ENCODE data around the gene COL6A3.
"Not testable (repeated sequence)": the region's sequence is repeated elsewhere in the genome, so short reads cannot be mapped to it uniquely, and the experiment has no call there.

The COL6A3 gene

GRCh38 chr2:237412988-237413776, 782 bp downstream of the COL6A3 start:
- DNase-seq, result no peak

GRCh38 chr2:237412646-237412987, 1.3 kb downstream of the COL6A3 start:
- DNase-seq, result no peak

DNA sequence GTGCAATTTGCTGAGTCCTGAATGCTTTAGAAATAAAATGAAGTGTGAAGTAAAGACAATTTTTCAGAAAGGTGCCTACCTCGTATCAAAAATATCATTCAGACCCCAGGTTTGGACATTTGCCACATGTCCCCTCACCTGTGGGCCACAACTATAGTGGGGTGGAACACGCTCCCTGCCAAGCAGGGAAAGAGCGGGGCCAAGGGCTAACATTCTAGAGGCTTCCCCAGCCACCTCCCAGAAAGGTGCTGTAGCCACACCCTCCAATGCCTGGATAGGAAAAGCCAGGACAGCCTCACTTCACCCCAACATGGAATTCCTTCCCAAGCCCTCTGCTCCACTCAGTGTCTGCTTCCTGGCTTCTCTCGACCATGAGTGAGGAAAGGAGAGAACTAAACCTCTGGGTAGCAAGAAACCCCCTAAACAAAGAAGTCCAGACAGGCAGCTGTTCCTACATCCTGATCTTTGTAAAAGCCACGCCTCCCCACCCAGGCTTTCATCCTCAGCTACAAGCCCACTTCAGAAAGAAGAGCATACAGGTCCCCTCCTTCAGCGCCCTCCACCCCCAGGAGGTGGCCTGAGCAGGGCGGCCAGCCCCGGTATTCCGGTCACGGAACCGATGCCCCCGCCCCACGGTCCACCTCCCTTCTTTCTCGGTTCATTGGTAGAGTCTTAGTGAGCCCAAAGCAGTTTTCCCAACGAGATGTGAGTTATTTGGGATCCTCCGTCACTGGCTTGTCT, 2.1 kb downstream of the COL6A3 start:
- DNase-seq, result no peak

- DNase-seq, result no peak
These were observed 2.8 kb downstream of the COL6A3 start for GRCh38 chr2:237411092-237411601.

DNA sequence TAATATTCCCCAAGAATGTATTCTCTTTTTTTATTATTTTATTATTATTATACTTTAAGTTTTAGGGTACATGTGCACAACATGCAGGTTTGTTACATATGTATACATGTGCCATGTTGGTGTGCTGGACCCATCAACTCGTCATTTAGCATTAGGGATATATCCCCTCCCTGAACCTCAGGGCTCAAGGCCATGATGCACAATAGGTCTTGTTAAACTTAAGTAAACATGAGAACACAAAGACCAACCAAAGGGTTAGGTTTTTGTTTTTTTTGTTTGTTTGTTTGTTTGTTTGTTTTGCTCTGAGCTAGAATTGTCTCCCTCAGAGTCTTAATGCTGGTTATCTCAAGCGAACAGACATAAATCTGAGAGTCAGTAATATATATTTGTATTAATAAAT, 4.7 kb downstream of the COL6A3 start:
- not testable (repeated sequence) for DNase-seq

GRCh38 chr2:237408335-237409000, 5.5 kb downstream of the COL6A3 start:
- no peak for DNase-seq

- no peak for DNase-seq
These were observed 6.3 kb downstream of the COL6A3 start for GRCh38 chr2:237407700-237408099.

DNA sequence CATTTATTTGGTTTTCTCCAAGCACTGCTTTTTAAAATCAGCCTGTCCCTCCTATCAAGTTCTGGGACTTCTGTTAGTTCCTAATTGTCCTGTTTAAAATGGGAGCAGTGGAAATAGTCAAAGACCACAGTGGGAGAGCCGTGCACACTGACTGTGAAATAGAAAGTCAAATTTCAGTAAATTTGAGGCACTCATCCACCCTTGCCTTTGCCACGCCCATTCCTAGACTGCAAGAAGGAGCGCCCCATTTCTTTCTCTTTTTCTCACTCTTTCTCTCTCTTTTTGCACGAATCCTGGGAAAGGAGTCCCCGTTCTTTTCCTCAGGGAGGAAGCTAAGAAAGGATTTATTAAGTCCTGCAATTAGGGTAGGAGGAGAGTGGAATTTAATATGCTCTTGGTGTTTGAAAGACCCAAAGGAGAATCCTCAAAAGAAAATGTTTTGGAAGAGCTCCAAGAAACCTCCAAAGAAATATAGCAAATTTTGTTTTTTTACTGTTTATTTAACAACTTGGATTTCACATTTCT, 7.5 kb downstream of the COL6A3 start:
- DNase-seq, result no peak

- DNase-seq, result no peak
These were observed 8.4 kb downstream of the COL6A3 start for GRCh38 chr2:237405605-237406004.

GRCh38 chr2:237405006-237405559, 8.9 kb downstream of the COL6A3 start:
- no peak for DNase-seq

GRCh38 chr2:237404413-237404812, 9.6 kb downstream of the COL6A3 start:
- no peak for DNase-seq

DNA sequence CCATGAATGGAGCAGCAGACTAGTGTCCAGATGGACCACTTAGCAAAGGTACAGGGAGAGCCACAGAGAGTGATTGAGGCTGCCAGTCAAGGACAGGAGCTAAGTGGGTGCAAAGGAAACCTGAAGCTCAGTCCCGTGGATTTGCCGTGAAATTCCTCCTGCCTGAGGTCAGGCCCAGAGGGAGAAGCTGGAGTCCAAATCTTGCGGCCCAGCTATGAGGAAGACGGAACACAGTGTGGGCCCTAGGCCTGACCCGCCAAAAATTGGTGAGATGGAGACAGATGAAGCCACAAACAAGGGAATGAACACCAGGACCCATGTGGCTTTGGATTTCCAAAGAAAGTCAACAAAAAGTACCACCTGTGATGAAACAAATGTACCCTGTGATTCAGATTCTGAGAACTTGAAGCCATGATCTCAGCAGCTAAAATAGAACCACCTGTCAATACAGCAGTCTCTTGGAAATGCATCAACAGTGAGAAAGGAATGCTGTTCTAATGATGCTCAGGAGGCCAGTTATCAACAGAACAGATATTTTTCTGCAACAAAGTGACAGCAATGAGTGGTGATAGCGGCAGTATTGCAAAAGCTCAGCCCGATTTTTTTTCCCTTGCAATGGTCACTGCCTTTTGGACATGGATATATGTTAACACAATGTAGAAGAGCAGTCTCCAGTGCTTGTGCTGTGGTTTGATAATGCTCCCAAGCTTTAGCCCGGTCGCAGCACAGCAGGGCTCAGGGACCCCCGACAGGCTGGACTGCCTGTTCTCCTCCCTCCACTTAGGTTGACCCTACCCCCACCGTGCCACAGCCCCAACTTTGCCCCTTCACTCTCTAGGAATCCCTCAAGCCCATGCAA, 10.7 kb downstream of the COL6A3 start:
- DNase-seq, result no peak

GRCh38 chr2:237400199-237400598, 13.8 kb downstream of the COL6A3 start:
- DNase-seq, result no peak

DNA sequence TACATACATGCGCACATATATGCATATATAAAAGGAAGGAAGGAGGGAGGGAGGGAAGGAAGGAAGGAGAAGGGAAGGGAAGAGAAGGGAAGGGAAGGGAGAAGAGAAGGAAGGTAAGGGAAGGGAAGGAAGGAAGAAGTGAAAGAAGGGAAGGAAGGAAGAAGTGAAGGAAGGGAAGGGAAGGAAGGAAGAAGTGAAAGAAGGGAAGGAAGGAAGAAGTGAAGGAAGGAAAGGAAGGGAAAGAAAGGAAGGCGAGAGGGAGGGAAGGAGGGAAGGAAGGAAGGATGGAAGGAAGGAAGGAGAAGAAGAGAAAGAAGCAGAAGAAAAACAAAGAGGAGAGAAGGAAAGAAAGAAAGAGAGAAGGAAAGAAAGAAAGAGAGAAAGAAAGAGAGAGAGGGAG, 16.9 kb downstream of the COL6A3 start:
- DNase-seq, result no peak

GRCh38 chr2:237393523-237393922, 20.4 kb downstream of the COL6A3 start:
- DNase-seq, result no peak

DNA sequence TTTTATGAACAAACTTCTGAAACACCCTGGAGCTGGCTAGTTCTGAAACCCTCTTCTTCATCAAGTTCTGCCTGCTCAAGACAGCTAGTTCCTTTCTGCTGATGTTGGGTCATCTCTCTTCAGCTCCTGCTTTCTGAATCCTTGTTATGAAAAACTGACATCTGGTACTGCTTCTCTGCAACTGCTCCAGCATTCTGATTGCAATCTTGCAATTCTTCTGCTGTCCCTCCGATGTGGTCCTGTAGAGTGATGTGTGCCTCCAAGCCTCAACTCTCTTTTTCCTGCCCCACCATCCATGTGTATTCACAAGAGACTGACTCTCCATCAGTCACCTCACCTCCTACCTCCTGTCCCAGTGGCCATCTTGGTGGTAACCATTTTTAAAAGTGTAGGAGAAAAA, 21.8 kb downstream of the COL6A3 start:
- DNase-seq, result no peak

DNA sequence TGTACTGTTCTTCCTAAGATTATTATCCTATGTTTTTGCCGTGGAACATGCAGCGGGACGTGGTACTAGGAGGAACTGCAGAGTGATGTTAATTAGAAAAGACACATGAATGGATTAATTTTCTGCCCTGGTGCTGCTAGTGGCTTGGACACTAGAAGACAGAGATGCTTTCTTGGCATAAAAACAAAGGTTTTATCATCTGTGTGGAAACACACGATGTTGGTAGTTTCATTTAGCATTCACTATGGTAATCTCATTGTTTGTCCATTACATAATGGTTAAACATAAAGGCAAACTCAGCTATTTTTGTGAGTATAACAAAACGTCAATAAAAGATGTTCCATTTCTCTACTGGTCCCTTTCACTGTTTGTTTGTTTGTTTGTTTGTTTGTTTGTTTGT, 22.8 kb downstream of the COL6A3 start:
- DNase-seq, result no peak

DNA sequence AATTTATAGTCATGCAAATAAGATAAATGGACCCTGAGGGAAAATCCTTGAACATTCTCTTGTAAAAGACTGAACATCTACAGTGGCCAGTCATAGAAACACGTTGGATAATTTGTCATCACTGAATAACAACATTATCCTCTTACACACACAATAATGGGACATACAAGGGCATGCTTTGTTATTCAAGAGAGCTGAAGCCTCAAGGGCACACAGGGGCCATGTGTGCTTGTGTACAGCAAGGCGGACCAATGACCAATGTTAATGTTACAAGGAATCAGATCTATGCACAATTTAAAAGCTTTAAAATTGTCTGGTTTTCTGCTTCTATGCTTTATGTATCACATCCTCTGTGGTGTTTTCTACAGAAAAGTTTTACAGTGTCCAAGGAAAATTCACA, 23.7 kb downstream of the COL6A3 start:
- DNase-seq, result no peak

DNA sequence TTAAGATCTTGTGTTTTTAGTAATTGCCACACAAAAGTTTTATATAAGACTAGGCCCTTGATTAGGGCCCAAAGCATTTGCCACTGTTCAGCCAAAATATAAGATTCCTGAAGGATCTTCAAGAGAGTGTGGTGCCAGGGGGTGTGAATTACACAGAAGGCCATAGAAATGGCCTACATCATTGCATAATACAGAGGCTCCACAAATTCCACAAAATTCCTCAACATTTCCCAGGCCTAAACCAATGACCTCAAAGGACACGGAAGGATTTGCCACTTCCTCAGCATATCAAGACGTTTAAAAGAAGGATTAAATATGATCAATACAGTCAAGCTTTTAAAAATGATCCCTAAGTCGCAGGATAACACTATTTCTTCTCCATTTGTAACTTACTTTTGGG, 24.1 kb downstream of the COL6A3 start:
- no peak for DNase-seq

DNA sequence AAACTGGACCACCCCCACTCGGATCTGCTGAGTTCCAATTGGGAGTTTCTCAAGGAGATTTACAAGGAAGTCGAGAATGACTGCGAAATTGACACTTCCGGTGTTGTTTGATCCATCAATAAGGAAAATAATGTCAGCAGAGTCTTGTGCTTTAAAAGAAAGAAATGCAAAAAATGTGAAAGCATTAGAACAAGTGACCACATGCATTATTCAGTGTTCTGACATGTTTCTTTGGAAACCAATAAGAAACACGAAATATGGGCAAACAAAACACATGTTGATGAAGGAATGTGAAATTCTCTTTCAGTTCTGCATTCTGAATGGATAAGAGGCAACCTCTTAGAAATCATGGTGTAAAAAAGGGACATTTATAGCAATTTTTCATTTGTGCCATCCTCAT, 25.9 kb downstream of the COL6A3 start:
- no peak for DNase-seq

- no peak for DNase-seq
These were observed 29.3 kb downstream of the COL6A3 start for GRCh38 chr2:237384672-237385020.

- no peak for DNase-seq
These were observed 29.8 kb downstream of the COL6A3 start for GRCh38 chr2:237383991-237384671.

Data from NCI-H1092 treated with DMSO at 0.1 percent for 48 hours (cell line).